Measurements from ENCODE around the gene LONP2. TPM values are rescaled to one million over a fixed set of nuclear protein-coding genes. Genes with fewer than 3 reads are reported as not detected.
A peak's percentile ranks its signal among the peaks of the same experiment; 100 is the strongest.

The LONP2 gene
- total and polyA plus RNA-seq, 2 of the 13 experiments (the other 11 are each of a cell fraction or from before 2014, with no cell fraction given), result 39.2 to 63.3 TPM

- no peak; the same call in 1 of the 2 replicates for TF ChIP-seq FOSL1 (CRISPR knock-in tag; IDR thresholded peaks at IDR 0.05; ENCODE audit: borderline replicate concordance)
- peak; percentile 25 for TF ChIP-seq TBL1XR1 (IDR thresholded peaks at IDR 0.05; ENCODE audit: borderline replicate concordance, low read length, partially characterized antibody)
- peak; percentile 75; the same call in 1 of the 2 replicates for TF ChIP-seq ZNF232 (CRISPR knock-in tag; IDR thresholded peaks at IDR 0.05; ENCODE audit: borderline replicate concordance)
- TF ChIP-seq HNF4G (IDR thresholded peaks at IDR 0.05; ENCODE audit: borderline replicate concordance, low read depth, low read length), result 0 out of 2 replicates have a peak, but pooled peaks have one; percentile 5
- TF ChIP-seq HNF4G (CRISPR knock-in tag; IDR thresholded peaks at IDR 0.05; ENCODE audit: borderline replicate concordance, low read depth), result no peak
- TF ChIP-seq ZBTB38 (CRISPR knock-in tag; IDR thresholded peaks at IDR 0.05), result peak; percentile 79
- TF ChIP-seq ZNF720 (CRISPR knock-in tag; IDR thresholded peaks at IDR 0.05), result no peak
- peak; percentile 80 for TF ChIP-seq ZNF18 (CRISPR knock-in tag; IDR thresholded peaks at IDR 0.05; ENCODE audit: insufficient replicate concordance)
- peak; percentile 92 for TF ChIP-seq ZNF407 (CRISPR knock-in tag; IDR thresholded peaks at IDR 0.05; ENCODE audit: not compliant biosample characterization)
- TF ChIP-seq ZNF576 (CRISPR knock-in tag; IDR thresholded peaks at IDR 0.05), result 0 out of 2 replicates have a peak, but pooled peaks have one; percentile 35
- TF ChIP-seq ZNF30 (CRISPR knock-in tag; IDR thresholded peaks at IDR 0.05), result peak; percentile 72; the same call in 1 of the 2 replicates
- peak; percentile 90 for TF ChIP-seq ZNF687 (CRISPR knock-in tag; IDR thresholded peaks at IDR 0.05)
- no peak for TF ChIP-seq ZNF839 (CRISPR knock-in tag; IDR thresholded peaks at IDR 0.05; ENCODE audit: borderline replicate concordance)
These were observed 141.4 kb downstream of the LONP2 start, which contains the start of gene SIAH1 (continued) for GRCh38 chr16:48385253-48386150.
